NCI-H128 (cell line): ENCODE measurements around the gene ERCC4.

Source experiments
- DNase-seq: peaks from one replicate; lab custom pipeline; 2025; ENCODE audit not compliant: unreplicated experiment; lab: John Stamatoyannopoulos, UW

Gene ERCC4

GRCh38 chr16:13945744-13946485 lies 26.0 kb downstream of the ERCC4 start:
- DNase-seq, result no peak

DNA sequence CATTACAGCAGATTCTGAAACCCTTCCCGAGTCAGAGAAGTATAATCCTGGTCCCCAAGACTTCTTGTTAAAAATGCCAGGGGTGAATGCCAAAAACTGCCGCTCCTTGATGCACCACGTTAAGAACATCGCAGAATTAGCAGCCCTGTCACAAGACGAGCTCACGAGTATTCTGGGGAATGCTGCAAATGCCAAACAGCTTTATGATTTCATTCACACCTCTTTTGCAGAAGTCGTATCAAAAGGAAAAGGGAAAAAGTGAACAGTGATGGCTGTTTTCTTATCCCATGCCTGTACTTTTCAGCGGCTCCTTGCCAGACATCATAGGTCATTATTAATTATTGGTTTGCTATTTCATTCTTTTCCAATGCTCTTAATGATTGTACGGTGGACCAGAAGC lies 28.1 kb downstream of the ERCC4 start:
- no peak for DNase-seq

GRCh38 chr16:13950821-13951547 lies 31.0 kb downstream of the ERCC4 start:
- DNase-seq, result no peak

DNA sequence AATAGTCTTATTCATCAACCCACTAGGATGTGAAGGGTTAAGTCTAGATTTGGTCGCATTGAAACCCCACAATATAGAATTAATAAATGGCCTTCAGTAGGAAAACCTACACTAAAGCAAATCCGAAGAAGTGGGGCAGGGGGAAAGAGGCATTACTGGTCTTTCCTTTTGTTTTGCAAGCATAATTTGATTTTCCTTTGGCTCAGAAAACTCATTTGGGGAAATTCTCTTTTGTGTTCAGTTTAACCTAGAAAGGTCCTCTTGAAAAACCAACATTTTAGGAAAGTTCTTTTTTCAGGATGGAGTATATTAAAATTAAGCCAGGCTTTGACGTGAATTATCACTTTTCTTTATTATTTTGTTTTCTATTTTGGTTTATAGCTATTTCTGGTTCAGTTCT lies 31.7 kb downstream of the ERCC4 start:
- no peak for DNase-seq

DNA sequence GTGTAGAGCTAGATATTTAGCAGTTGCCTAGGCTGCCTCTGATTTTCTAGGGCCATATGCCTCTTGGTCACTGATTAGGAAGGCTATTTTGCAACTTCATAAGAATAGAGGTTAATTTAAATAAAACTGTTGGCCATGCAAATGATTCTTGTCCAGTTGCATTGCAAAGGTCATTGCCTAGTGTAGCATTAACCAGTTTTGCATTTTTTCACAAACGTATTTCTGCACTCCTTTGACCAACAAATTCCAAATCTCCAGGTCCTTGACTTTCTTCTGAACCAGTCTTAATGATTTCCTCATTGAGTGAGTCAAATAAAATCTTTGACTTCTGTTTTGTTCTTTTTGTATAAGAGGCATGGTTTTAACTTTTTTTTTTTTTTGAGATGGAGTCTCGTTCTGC lies 33.5 kb downstream of the ERCC4 start:
- DNase-seq, result no peak

DNA sequence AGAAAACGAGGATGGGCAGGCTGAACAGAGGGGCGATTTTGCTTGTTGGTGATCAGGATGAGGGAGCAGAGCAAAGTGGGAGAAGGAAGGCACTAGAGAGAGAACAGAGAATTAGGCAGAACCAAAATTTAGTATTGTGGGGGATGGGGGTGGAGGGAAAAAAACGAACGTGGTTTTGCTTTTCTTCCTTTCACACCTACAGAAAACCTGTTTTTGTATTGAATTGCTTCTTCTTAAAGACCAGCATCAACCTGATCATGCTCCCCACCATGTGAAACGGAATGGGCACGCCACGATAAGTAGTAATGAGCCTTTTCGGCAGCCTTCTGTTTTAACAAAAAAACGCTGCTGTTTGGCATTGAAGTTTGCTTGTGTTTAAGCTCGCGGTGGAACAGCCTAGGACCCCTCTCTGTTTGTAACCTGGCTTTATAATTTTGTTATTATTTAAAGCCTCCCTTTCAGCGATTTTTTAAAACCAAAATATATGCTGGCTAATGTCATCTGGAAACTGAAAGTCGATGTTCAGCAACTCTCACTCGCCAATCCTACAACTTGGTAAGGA lies 36.8 kb downstream of the ERCC4 start:
- DNase-seq, result no peak

- no peak for DNase-seq
These were observed 37.5 kb downstream of the ERCC4 start for GRCh38 chr16:13957197-13958078.

DNA sequence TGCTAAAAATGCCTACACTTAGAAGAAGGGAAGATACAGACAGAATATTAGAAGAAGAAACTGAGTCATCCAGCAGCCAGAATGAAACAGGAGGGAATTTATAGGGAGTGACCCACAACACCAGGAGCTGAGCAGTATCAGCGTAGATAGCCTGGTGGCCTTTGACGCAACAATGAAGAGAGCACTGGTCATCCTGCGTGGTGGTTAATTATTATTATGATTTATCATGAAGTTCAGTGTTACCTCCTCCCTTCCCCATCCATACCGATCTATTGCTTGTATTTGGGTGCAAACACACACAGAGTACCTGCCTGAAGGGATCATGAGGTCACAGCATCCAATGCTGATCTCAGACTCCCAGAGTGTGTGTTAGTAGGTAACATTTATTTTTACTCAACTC lies 38.5 kb downstream of the ERCC4 start:
- no peak for DNase-seq

GRCh38 chr16:13959626-13960025 lies 39.7 kb downstream of the ERCC4 start:
- no peak for DNase-seq

GRCh38 chr16:13961099-13961811 lies 41.3 kb downstream of the ERCC4 start:
- DNase-seq, result no peak

DNA sequence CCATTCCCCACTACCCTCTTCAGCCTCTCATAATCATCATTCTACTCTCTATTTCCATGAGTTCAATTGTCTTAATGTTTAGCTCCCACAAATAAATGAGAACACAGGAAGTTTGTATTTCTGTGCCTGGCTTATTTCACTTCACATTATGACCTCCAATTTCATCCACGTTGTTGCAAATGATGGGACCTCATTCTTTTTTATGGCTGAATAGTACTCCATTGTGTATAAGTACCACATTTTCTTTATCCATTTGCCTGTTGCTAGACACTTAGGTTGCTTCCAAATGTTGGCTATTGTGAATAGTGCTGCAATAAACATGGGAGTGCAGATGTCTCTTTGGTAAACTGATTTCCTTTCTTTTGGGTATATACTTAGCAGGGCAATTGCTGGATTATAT lies 42.3 kb downstream of the ERCC4 start:
- no peak for DNase-seq

DNA sequence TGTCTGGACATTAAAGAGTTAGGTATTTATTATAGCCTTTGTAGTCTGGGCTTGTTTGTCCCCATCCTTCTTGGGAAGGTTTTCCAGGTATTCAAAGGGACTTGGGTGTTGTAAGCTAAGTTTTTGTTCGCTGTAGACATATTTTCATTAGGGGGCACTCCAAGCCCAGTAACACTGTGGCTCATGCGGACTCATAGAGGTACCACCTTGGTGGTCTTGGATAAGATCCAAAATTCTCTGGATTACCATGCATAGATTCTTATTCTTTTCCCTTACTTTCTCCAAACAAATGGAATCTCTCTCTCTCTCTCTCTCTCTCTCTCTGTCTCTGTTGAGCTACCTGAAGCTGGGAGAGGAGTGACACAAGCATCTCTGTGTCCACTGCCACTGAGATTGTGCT lies 48.9 kb downstream of the ERCC4 start:
- DNase-seq, result no peak

DNA sequence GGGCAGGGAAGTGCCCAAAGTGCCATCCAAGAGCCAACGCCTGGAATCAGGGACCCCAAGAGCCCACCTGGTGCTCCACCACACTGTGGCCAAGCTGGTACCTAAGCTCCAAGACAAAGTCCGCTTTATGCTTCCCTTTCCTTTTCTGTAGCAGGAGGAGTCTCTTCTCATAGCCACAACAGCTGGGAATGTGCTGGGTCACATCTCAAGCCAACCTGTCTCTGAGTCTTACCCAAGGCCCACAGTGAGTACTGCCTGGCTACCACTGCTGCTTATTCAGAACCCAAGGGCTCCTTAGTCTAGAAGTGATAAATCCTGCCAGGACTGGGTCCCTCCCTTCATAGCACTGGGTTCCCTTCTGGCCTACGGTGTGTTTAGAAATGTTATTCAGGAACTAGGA lies 49.8 kb downstream of the ERCC4 start:
- DNase-seq, result no peak

- no peak for DNase-seq
These were observed 50.9 kb downstream of the ERCC4 start for GRCh38 chr16:13970708-13971422.

GRCh38 chr16:13973321-13974023 lies 53.5 kb downstream of the ERCC4 start:
- DNase-seq, result no peak

- no peak for DNase-seq
These were observed 57.2 kb downstream of the ERCC4 start for GRCh38 chr16:13977177-13977576.

- DNase-seq, result no peak
These were observed 62.5 kb downstream of the ERCC4 start for GRCh38 chr16:13982451-13982850.

GRCh38 chr16:13983625-13984024 lies 63.7 kb downstream of the ERCC4 start:
- no peak for DNase-seq

DNA sequence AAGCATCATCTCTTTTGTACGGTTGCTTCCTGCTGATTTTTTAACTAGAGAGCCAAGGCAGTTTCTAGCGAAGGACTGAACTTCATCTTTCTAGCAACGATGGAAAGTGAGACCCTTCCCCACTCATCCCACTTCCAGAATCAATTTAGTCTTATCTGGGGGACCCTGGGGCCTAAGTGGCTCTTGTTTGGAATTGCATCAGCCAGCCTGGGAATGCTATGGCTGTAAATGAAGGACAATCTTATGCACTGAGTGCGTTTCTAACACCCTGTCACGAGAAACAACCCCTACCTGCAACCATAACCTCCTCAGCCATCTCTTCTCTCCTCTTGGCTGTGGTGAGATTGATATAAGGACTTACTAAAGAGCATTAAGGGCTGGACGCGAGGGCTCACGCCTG lies 64.8 kb downstream of the ERCC4 start:
- no peak for DNase-seq

- no peak for DNase-seq
These were observed 68.1 kb downstream of the ERCC4 start for GRCh38 chr16:13988038-13988437.
